ENCODE data around the gene NRDE2.

The NRDE2 gene

GRCh38 chr14:90293766-90294730 lies 37.7 kb downstream of the NRDE2 start:
- Histone ChIP-seq H2AFZ (ENCODE audit: low read depth, low read length) (no peak overlapping the region), H3K79me2 (ENCODE audit: low read length) (no peaks in the 10 kb centered on the region), H3K27me3 (ENCODE audit: low read depth, low read length) (no peaks in the 10 kb centered on the region), H3K9me3 (ENCODE audit: insufficient read depth, low read length) (no peaks in the 10 kb centered on the region), H3K4me2 (ENCODE audit: low read length) (no peak overlapping the region), H3K36me3 (replicated peaks; ENCODE audit: low read depth, low read length) (peaks cover 38% of the 10 kb centered on the region), H4K20me1 (ENCODE audit: insufficient read depth, low read length) (no peaks in the 10 kb centered on the region), H3K4me1 (ENCODE audit: low read length) (peaks cover 9% of the 10 kb centered on the region), H3K27ac (ENCODE audit: low read length) (no peak overlapping the region), H3K9ac (ENCODE audit: low read length) (no peak overlapping the region), H3K4me3 (ENCODE audit: low read length) (no peak overlapping the region)
- TF ChIP-seq CTCF (IDR thresholded peaks at IDR 0.05; ENCODE audit: low read depth, low read length) = no peak
- TF ChIP-seq EZH2phosphoT487 (IDR thresholded peaks at IDR 0.05; ENCODE audit: low read depth) = no peak

- H3K9ac ChIP-seq (ENCODE audit: low read length) = no peak overlapping the region
- H3K4me2 ChIP-seq (ENCODE audit: low read length) = no peak overlapping the region
- peaks cover 42% of the 10 kb centered on the region for H3K36me3 ChIP-seq (replicated peaks; ENCODE audit: low read depth, low read length)
- H3K4me1 ChIP-seq (ENCODE audit: low read length) = peaks cover 22% of the 10 kb centered on the region
- H3K4me3 ChIP-seq (ENCODE audit: low read length) = no peak overlapping the region
- H3K27me3 ChIP-seq (ENCODE audit: low read depth, low read length) = no peaks in the 10 kb centered on the region
- H3K9me3 ChIP-seq (ENCODE audit: insufficient read depth, low read length) = no peaks in the 10 kb centered on the region
- no peak overlapping the region for H2AFZ ChIP-seq (ENCODE audit: low read depth, low read length)
- H3K79me2 ChIP-seq (ENCODE audit: low read length) = no peaks in the 10 kb centered on the region
- no peaks in the 10 kb centered on the region for H4K20me1 ChIP-seq (ENCODE audit: insufficient read depth, low read length)
- H3K27ac ChIP-seq (ENCODE audit: low read length) = no peak overlapping the region
- TF ChIP-seq CTCF (IDR thresholded peaks at IDR 0.05; ENCODE audit: low read depth, low read length) (no peak), EZH2phosphoT487 (IDR thresholded peaks at IDR 0.05; ENCODE audit: low read depth) (no peak)
Measured at GRCh38 chr14:90291699-90292098, 40.0 kb downstream of the NRDE2 start.

GRCh38 chr14:90290337-90291011 lies 41.3 kb downstream of the NRDE2 start:
- Histone ChIP-seq H3K79me2 (ENCODE audit: low read length) (no peaks in the 10 kb centered on the region), H3K4me1 (ENCODE audit: low read length) (peaks cover 22% of the 10 kb centered on the region), H3K27ac (ENCODE audit: low read length) (no peak overlapping the region), H4K20me1 (ENCODE audit: insufficient read depth, low read length) (no peaks in the 10 kb centered on the region), H3K36me3 (replicated peaks; ENCODE audit: low read depth, low read length) (peaks cover 50% of the 10 kb centered on the region), H2AFZ (ENCODE audit: low read depth, low read length) (no peak overlapping the region), H3K27me3 (ENCODE audit: low read depth, low read length) (no peaks in the 10 kb centered on the region), H3K4me3 (ENCODE audit: low read length) (no peak overlapping the region), H3K4me2 (ENCODE audit: low read length) (no peak overlapping the region), H3K9ac (ENCODE audit: low read length) (no peak overlapping the region), H3K9me3 (ENCODE audit: insufficient read depth, low read length) (no peaks in the 10 kb centered on the region)
- TF ChIP-seq CTCF (IDR thresholded peaks at IDR 0.05; ENCODE audit: low read depth, low read length) (no peak), EZH2phosphoT487 (IDR thresholded peaks at IDR 0.05; ENCODE audit: low read depth) (no peak)

Measured in OCI-LY3 (cell line).